HG02623 (cell line): ENCODE data around the gene BAHCC1.

Source experiments
- ATAC-seq: cut with Tn5 transposase; IDR thresholded peaks from one replicate; pipeline ENCODE4 v1.9.1; 2021; ENCODE audit warnings: moderate library complexity; ENCODE audit not compliant: unreplicated experiment

The BAHCC1 gene

DNA sequence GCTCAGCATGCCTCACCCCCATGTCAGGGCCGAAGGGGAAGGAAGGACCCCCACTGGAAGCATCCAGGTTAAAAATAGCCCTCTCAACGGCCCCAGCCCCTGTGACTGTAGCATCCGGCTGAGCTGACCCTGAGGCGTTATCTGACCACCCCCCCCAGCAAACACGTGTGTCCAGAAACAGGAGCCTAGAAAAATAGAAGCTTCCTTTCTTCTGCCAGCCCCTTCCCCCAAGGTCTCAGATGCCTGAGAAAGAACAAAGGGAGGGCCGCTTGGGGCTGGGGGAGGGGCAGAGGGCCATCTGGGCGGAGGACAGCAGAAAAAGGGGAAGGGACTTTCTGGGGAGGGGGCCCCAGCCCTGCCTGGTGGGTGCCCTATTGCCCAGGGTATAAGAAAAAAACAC, 61.5 kb downstream of the BAHCC1 start:
- no peak for ATAC-seq

DNA sequence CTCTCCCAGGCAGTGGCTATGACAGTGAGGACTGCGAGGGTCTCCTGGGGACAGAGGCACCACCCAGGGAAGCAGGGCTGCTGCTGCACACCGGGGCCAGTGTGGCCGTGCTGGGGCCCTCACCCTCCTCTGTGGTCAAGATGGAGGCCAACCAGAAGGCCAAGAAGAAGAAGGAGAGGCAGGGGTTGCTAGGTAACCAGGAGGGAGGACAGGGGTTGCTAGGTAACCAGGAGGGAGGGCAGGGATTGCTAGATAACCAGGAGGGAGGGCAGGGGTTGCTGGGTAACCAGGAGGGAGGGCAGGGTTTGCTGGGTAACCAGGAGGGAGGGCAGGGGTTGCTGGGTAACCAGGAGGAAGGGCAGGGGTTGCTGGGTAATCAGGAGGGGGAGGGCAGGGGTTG, 62.1 kb downstream of the BAHCC1 start:
- no peak for ATAC-seq

GRCh38 chr17:81457917-81458555, 62.8 kb downstream of the BAHCC1 start:
- no peak for ATAC-seq

DNA sequence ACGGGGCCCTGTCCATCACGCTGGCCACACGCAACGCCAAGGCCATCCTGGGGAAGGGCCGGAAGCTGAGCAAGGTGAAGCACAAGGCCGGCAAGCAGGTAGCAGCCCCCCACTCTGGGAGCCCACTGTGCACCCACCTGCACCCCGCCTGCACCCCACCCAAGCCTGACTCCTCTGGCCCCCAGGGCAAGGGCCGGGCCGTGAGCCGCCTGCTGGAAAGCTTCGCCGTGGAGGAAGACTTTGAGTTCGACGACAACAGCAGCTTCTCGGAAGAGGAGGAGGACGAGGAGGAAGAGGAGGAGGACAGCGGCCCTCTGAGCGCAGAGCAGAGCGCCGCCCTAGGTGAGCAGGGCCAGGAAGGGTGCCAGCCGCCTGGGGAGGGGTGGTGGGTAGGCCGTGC, 63.4 kb downstream of the BAHCC1 start:
- no peak for ATAC-seq

GRCh38 chr17:81459224-81459623, 64.0 kb downstream of the BAHCC1 start:
- no peak for ATAC-seq

GRCh38 chr17:81459864-81460263, 64.6 kb downstream of the BAHCC1 start:
- ATAC-seq: no peak

DNA sequence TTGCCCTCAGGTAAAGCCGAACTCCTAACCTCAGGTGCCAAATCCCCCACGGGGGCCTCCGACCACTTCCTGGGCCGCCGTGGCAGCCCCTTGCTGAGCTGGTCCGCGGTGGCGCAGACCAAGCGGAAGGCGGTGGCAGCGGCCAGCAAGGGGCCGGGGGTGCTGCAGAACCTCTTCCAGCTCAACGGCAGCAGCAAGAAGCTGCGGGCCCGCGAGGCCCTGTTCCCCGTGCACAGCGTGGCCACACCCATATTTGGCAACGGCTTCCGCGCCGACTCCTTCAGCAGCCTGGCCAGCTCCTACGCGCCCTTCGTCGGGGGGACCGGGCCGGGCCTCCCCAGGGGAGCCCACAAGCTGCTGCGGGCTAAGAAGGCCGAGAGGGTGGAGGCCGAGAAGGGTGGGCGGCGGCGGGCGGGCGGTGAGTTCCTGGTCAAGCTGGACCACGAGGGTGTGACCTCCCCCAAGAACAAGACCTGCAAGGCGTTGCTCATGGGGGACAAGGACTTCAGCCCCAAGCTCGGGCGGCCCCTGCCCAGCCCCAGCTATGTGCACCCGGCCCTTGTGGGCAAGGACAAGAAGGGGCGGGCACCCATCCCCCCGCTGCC, 65.7 kb downstream of the BAHCC1 start:
- ATAC-seq: no peak

DNA sequence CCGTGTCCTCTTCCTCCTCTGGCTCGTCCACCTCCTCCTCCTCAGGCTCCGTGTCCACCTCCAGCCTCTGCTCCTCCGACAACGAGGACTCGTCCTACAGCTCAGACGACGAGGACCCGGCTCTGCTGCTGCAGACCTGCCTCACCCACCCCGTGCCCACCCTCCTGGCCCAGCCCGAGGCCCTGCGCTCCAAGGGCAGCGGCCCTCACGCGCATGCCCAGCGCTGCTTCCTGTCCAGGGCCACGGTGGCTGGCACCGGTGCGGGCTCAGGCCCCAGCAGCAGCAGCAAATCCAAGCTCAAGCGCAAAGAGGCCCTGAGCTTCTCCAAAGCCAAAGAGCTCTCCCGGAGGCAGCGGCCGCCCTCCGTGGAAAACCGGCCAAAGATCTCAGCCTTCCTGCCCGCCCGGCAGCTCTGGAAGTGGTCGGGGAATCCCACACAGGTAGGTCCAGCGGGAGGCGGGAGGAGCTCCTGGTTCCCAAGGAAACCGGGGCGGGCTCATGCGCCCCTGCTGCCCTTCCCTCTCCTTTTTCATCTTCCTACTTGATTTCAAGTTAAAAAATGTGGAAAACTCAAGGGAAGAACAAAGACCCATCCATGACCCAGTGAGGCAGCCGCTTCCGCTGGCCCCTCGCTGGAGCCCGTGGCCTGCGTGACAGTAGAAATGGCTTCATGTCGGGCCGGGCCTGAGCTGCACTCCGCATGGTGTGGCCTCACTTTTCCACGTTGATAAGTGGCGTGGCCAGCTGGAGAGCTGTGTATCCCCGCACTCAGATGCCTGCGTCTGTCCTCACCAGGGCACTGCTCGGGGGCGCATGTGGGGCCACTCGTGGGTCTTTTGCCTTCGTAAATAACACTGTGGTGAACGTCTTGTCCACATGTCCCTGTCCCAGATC, 66.6 kb downstream of the BAHCC1 start:
- no peak for ATAC-seq

- no peak for ATAC-seq
These were observed 67.4 kb downstream of the BAHCC1 start for GRCh38 chr17:81462506-81463125.

GRCh38 chr17:81463506-81463905, 68.2 kb downstream of the BAHCC1 start:
- no peak for ATAC-seq

GRCh38 chr17:81464586-81464985, 69.3 kb downstream of the BAHCC1 start:
- ATAC-seq: no peak

DNA sequence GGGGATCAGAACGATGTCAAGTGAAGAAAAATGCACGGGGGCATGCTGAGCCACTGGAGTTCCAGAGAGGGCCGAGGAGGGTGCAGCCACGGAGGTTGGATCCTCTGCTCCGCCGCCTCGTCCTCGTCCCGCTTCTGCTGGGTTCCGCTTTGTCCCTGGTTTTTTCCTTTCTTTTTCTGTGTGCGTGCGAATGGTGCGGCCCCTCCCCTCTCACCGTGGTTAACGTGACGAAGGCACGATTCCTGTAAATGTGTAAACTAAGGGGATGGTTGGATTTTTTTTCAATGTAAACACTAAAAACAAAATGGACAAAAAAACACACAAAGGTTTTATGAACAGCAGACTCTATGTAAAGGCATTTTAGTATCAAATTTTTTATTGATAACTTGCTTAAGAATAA, 70.7 kb downstream of the BAHCC1 start:
- no peak for ATAC-seq

DNA sequence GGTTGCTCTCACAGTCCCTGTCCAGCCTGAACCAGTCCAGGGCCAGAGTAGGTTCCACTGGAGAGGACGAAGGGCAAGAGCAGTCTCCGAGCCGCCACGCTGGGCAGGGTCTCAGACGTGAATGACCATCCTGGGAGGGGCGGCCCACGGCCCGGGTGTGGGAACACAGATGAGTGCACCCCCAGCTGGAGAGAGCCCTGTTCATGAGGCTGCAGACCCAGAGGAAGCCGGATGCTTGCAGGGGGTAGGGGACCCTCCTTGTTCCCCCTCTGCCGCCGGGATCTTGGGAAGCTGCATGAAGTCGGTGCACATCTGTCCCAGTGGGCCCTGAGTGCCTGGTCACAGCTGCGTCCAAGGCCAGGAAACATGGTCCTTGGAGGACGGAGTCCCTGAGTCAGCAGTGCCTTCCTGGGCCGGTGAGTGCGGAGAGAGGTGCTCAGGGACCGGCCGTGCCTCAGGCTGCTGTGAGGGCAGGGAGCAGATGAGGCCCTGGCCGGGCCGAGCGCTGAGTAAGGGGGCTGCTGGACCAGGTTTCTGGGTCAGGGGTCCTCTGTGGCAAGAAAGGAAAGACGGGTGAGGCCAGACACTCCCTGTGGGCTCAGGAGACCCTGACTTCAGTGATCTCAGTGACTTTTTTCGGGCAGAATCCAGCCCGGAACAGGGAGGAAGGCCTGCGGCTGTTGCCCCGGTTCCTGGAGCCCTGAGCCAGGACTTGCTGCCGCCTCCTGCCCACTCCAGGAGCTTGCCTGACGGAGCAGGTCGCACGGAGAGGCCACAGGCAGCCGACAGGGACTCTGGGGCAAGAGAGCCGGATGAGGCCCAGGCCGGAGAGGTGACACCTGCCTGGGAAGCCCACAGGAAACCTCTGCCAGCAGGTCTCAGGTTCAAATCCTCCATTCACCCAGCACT, 71.6 kb downstream of the BAHCC1 start:
- ATAC-seq: no peak

DNA sequence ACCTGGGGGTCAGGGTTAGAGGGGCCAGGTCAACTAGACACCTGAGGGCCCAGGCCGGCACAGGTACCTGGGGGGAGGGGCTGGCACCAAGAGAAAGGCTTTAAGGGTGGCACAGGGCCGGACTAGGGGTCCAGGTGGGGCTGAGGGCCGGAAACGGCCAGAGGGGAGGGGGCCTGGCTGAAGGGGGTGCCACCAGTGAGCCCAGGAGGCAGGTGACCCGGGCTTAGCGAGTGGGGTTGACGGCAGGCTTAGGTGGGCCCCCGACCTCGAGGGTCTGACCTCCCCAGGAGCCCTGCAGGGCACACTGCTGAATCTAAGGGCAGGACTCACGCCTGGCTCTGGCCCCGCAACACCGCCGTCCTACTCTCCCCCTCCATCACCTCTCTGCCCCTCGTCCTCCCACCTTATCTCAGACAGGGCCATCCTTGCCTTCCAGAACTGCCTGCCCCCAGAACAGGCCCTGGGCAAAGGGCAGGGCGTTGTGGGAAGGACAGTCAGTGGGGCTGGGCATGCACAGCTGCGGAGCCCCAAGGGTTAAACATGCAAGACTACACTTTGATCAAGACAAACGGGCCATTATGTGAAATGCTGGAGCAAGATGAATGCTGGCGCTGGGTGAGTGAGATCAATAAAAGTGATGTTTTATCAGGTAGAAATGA, 73.0 kb downstream of the BAHCC1 start:
- ATAC-seq: no peak

DNA sequence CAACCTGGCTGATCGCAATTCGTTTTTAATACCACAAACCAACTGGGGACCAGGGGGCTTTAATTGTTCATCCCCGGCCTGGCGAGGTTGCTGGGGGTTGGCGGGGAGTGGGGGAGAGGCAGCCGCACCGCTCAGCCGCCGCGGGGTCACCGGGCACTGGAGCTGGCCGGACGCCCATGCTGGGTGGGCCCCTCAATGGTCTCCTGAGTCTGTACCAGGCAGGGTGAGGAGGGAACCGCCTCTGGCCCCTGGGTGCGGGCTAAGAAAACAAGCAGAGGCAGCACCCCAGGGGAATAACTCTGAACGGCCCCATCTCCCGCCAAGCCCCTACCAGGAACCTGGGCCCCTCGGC, 73.5 kb downstream of the BAHCC1 start:
- ATAC-seq: no peak

DNA sequence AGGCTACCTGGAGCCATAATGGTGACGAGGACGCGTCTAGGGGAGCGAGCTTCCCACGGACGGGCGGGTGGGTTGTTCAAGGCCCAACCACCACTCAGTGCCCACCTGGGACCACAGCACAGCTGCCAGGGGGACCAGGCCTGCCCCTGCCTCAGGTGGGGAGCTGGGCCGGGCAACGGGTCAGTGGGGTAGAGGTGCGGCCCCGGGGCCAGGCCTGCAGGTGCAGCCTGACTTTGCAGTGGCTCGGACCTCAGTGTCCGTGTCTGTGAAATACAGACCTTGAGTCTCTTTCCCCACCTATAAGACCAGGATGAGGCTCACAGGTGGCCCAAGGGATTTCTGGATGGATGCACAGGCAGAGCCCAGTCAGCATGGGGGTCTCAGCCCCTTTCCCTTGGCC, 74.0 kb downstream of the BAHCC1 start:
- no peak for ATAC-seq

- ATAC-seq: no peak
These were observed 75.2 kb downstream of the BAHCC1 start for GRCh38 chr17:81470270-81470943.

- no peak for ATAC-seq
These were observed 75.9 kb downstream of the BAHCC1 start for GRCh38 chr17:81470944-81471817.
